Mesenteric fat pad (tissue), 1 donor: ENCODE measurements around the gene POU5F1. TPM values are rescaled to one million over a fixed set of nuclear protein-coding genes. Genes with fewer than 3 reads are reported as not detected.
"Not testable (repeated sequence)": the region's sequence is repeated elsewhere in the genome, so short reads cannot be mapped to it uniquely, and the experiment has no call there.

ENCODE experiments used
- DNase-seq: peaks from one replicate; pipeline ENCODE4 v3.0.0-alpha.2; 2020; ENCODE audit warnings: low spot score
- total RNA-seq: library from RNA; stranded (reverse); fragmentation: NEBNext Ultra II Directional; extraction: Animal tissue kit (Norgen Biotek cat#: 25700); gene quantifications from one replicate; pipeline ENCODE4 v1.2.1, GENCODE V29; 2021
- donor health status: DM: yes; HTN: yes; CAD: no.

POU5F1 gene
- total RNA-seq, 1 donor from 2014 or later = 0.93 TPM

- no peak for DNase-seq
Measured at GRCh38 chr6:31169123-31169857, 1.2 kb downstream of the POU5F1 start.

GRCh38 chr6:31168606-31169005 is 1.9 kb downstream of the POU5F1 start:
- DNase-seq = no peak

GRCh38 chr6:31165986-31166385 is 4.5 kb downstream of the POU5F1 start:
- DNase-seq = no peak

- DNase-seq = not testable (repeated sequence)
Measured at GRCh38 chr6:31165064-31165832, 5.2 kb downstream of the POU5F1 start.

GRCh38 chr6:31164475-31165063 is 5.9 kb downstream of the POU5F1 start:
- not testable (repeated sequence) for DNase-seq

GRCh38 chr6:31163922-31164321 is 6.6 kb downstream of the POU5F1 start:
- DNase-seq = no peak

- no peak for DNase-seq
Measured at GRCh38 chr6:31162463-31163165, 7.9 kb downstream of the POU5F1 start.

- no peak for DNase-seq
Measured at GRCh38 chr6:31161216-31162126, 9.0 kb downstream of the POU5F1 start.

GRCh38 chr6:31158863-31159855 is 11.3 kb downstream of the POU5F1 start:
- DNase-seq = no peak

- peak; percentile 99 for DNase-seq
Measured at GRCh38 chr6:31158140-31158862, 12.2 kb downstream of the POU5F1 start, which contains the start of gene TCF19. Gene TCF19, plus strand, starts transcription at chr6:31158589. Its CDS starts 881 bp downstream, at chr6:31159470.

- DNase-seq = no peak
Measured at GRCh38 chr6:31157513-31158139, 12.9 kb downstream of the POU5F1 start, which contains the start of gene CCHCR1. Gene CCHCR1, minus strand, starts transcription at chr6:31157802. Its CDS starts 202 bp downstream, at chr6:31157600.

- DNase-seq = no peak
Measured at GRCh38 chr6:31156641-31157040, 13.8 kb downstream of the POU5F1 start.

GRCh38 chr6:31154436-31154835 is 16.0 kb downstream of the POU5F1 start:
- DNase-seq = no peak

- no peak for DNase-seq
Measured at GRCh38 chr6:31152781-31153180, 17.7 kb downstream of the POU5F1 start.

- DNase-seq = no peak
Measured at GRCh38 chr6:31149827-31150447, 20.5 kb downstream of the POU5F1 start.

GRCh38 chr6:31145386-31145785 is 25.1 kb downstream of the POU5F1 start:
- DNase-seq = no peak

GRCh38 chr6:31144970-31145340 is 25.5 kb downstream of the POU5F1 start:
- no peak for DNase-seq
